ENCODE data around the gene SGMS1. TPM values are rescaled to one million over a fixed set of nuclear protein-coding genes. Genes with fewer than 3 reads are reported as not detected.

Gene SGMS1
- total RNA-seq, 1 experiment from 2014 or later: 20.4 TPM

DNA sequence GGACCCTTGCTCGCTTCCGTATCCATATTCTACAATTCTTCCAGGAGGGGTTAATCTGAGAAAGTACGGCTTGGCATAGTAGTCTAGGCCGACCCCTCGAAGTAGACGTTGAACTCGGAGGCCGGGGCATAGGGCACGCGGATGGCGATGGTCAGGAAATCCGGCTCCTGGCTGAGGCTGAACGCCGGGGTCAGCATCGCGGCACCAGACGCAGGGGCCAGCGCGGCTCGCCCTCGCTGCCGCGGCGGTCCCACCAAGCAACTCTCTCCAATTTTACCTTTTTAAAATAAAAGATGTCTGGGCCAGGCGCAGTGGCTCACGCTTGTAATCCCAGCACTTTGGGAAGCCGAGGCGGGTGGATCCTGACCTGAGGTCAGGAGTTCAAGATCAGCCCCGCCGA lies 7.3 kb upstream of the SGMS1 start:
- no peaks in the 10 kb centered on the region for H3K27me3 ChIP-seq (ENCODE audit: insufficient read depth, low read length)
- no peaks in the 10 kb centered on the region; a peak in 1 of 7 replicates for H3K36me3 Mint-ChIP-seq (ENCODE audit: insufficient read depth in 1 of 3, low read depth in 3 of 3)
- no CpG with 5 or more reads among the region's 30 CpGs for whole genome bisulfite sequencing (ENCODE audit: extremely low coverage, insufficient read length, low lambda C conversion rate)

More for the DNA sequence above, 7.3 kb upstream of the SGMS1 start:
- H3K79me2 ChIP-seq (ENCODE audit: insufficient read depth, low read length): no peaks in the 10 kb centered on the region
- H3K23ac ChIP-seq (ENCODE audit: insufficient read length, low read depth, low read length): no peak overlapping the region
- no peak overlapping the region for H2AK5ac ChIP-seq (ENCODE audit: insufficient read length, low read length)
- H3K27me3 Mint-ChIP-seq (ENCODE audit: low read depth): no peaks in the 10 kb centered on the region
- no peak overlapping the region for H4K8ac ChIP-seq (replicated peaks; ENCODE audit: insufficient read length, low read depth, low read length)
- H3K23me2 ChIP-seq (ENCODE audit: insufficient read length, low read depth, low read length, poor library complexity, severe bottlenecking): no peaks in the 10 kb centered on the region
- H3K27ac ChIP-seq (ENCODE audit: insufficient read length, low read depth, low read length): no peak overlapping the region
- no peak overlapping the region for H2AFZ ChIP-seq (ENCODE audit: low read length)
- H3K9ac ChIP-seq (ENCODE audit: extremely low read depth, insufficient read length, low read length): no peak overlapping the region
- H3K56ac ChIP-seq (ENCODE audit: insufficient read length, low read depth, low read length): no peak overlapping the region
- H3K4me1 ChIP-seq (ENCODE audit: insufficient read depth, low read length): peaks cover 11% of the 10 kb centered on the region; the same call in 1 of the 2 replicates
- no peak overlapping the region for H2BK20ac ChIP-seq (ENCODE audit: low read depth, low read length, poor library complexity, severe bottlenecking)
- no peaks in the 10 kb centered on the region for H3K9me3 Mint-ChIP-seq
- H2BK12ac ChIP-seq (ENCODE audit: insufficient read length, low read depth, low read length): no peak overlapping the region
- no peak overlapping the region for H3K18ac ChIP-seq (ENCODE audit: insufficient read length, low read depth, low read length)
- H2BK120ac ChIP-seq (ENCODE audit: low read depth, low read length, poor library complexity, severe bottlenecking): no peak overlapping the region
- H3K4me3 Mint-ChIP-seq: no peak overlapping the region
- DNase-seq: no peak
- no peak overlapping the region for H3K14ac ChIP-seq (ENCODE audit: insufficient read depth, low read length)
- no peak overlapping the region for H4K5ac ChIP-seq (ENCODE audit: insufficient read length, low read depth, low read length)
- H3K79me1 ChIP-seq (ENCODE audit: insufficient read depth, low read depth, low read length, poor library complexity, severe bottlenecking): no peaks in the 10 kb centered on the region
- no peaks in the 10 kb centered on the region for H4K20me1 ChIP-seq (ENCODE audit: control insufficient read depth, insufficient read depth, insufficient read length)
- H4K91ac ChIP-seq (ENCODE audit: insufficient read length, low read depth, low read length): no peak overlapping the region
- H3T11ph ChIP-seq (ENCODE audit: low read length): no peak overlapping the region
- TF ChIP-seq, protein P1, sequence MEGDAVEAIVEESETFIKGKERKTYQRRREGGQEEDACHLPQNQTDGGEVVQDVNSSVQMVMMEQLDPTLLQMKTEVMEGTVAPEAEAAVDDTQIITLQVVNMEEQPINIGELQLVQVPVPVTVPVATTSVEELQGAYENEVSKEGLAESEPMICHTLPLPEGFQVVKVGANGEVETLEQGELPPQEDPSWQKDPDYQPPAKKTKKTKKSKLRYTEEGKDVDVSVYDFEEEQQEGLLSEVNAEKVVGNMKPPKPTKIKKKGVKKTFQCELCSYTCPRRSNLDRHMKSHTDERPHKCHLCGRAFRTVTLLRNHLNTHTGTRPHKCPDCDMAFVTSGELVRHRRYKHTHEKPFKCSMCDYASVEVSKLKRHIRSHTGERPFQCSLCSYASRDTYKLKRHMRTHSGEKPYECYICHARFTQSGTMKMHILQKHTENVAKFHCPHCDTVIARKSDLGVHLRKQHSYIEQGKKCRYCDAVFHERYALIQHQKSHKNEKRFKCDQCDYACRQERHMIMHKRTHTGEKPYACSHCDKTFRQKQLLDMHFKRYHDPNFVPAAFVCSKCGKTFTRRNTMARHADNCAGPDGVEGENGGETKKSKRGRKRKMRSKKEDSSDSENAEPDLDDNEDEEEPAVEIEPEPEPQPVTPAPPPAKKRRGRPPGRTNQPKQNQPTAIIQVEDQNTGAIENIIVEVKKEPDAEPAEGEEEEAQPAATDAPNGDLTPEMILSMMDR (conservative IDR thresholded peaks at IDR 0.05): no peak
- no peak overlapping the region for H2BK15ac ChIP-seq (ENCODE audit: low read depth, low read length)
- no peaks in the 10 kb centered on the region for H3K9me3 ChIP-seq (ENCODE audit: control insufficient read depth, low read depth, low read length)
- no peak overlapping the region for H3K4me2 ChIP-seq (ENCODE audit: insufficient read depth, insufficient read length, low read length)
- no peak overlapping the region for H3K4ac ChIP-seq (ENCODE audit: low read depth, low read length)
- no peak overlapping the region for H3K27ac Mint-ChIP-seq
- peaks cover 45 to 49% of the 10 kb centered on the region in 2 experiments for H3K4me1 Mint-ChIP-seq
- no peak overlapping the region for H2BK5ac ChIP-seq (ENCODE audit: insufficient read length, low read length)
